HG03442 (cell line): ENCODE results near the gene TRIP4.
"Not testable (repeated sequence)": the region's sequence is repeated elsewhere in the genome, so short reads cannot be mapped to it uniquely, and the experiment has no call there.

Source experiments
- ATAC-seq: cut with Tn5 transposase; IDR thresholded peaks from one replicate; pipeline ENCODE4 v1.9.1; 2021; ENCODE audit warnings: mild to moderate bottlenecking, moderate library complexity; ENCODE audit not compliant: unreplicated experiment

The TRIP4 gene

GRCh38 chr15:64387562-64388168 lies at the start of gene TRIP4:
TRIP4 (plus strand) TSS chr15:64387836; CDS start chr15:64387864, 28 bp downstream.
- peak; percentile 92 for ATAC-seq

GRCh38 chr15:64340355-64340754 lies 47.3 kb upstream of the TRIP4 start:
- ATAC-seq: no peak

DNA sequence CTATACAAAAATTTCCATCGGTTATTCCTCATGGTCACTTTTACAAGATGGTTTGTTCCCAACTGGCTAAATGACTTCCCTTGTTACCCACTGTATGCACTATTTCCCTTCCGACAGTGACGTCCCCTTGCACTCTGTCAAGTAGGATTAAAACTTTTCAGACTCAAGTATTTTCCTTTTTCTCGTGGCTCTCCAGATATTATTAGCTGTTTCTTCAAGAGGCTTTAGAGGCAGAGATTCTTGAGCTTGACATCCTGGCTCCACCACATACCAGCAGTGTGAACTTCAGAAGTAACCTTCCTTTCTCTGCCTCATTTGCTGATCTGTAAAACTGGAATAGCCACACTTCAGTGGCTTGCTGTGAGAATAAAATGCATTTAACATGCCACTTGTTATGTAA lies 45.7 kb upstream of the TRIP4 start:
- no peak for ATAC-seq

GRCh38 chr15:64343222-64343621 lies 44.4 kb upstream of the TRIP4 start:
- no peak for ATAC-seq

DNA sequence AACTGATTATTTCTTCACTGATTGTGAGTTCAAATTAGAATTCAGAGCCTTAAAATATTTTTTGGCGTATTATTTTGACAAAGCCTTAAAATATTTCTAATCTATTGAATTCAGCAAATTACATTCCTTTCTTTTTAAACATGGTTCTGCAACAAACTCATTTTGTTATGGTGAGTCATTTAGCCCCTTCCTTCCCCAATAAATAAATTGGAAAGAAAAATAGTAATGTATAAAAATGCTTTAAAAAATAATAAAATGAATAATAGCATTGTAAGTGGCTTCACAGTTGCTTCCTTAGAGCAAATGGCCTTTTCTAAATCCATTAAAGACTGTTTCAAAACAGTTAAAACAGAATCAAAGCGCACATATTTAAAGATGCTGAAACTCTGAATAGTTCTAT lies 43.8 kb upstream of the TRIP4 start:
- no peak for ATAC-seq

DNA sequence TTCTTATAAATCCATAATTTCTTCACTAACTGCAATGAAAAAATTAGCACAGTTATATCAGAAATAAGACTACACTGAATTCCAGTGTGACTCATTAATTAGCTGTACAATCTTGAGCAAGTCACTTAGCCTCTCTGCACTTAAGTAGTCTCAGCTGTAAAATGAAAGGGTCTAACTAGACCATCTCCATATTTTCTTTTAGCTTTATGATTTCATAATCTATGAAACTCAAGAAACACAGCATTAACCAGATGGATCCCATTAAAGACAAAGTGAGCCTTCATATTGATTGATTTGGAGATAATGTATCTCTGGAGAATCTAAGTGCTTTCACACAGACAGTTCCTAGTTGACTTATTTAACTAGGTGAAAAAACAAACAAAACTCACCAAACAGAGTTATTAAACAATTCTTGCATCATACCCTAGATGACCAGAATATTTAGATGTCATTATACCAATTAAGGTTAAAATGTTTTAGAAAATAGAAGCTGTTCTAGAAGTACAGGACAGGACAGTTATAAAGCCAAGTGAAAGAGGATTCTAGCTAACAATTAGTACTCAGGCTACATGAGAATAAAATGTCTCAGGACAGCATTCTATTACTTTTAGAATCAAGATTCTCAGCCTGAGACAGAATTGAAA lies 42.9 kb upstream of the TRIP4 start:
- ATAC-seq: no peak

DNA sequence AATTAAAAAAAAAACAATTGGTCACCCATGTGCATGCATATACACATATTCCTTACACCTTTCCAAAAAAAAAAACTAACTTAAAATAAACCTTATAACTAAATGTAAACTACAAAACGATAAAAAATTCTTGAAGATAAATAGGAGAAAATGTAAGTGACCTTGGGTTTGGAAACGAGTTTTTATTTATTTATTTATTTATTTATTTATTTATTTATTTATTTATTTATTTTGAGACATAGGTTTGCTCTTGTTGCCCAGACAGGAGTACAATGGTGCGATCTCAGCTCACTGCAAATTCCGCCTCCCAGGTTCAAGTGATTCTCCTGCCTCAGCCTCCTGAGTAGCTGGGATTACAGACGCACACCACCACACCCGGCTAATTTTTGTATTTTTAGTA lies 41.4 kb upstream of the TRIP4 start:
- ATAC-seq: not testable (repeated sequence)

DNA sequence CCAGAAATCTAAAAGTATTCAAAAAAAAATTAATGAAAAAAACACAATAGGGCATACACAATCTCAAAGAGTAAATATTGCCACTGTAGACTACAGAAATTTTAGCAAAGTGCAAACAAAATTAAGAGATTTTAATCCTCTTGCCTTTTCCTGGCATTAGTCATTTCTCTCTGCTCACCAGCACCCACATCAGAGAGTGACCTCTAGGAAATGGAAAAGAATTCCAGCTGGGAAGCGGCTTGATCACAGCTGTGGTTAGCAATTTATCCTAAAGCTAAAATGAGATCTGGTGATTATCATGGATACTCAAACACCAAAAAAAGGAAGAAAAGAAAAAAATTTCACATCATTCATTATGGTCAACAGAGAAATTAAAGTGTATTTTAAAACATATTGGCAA lies 39.2 kb upstream of the TRIP4 start:
- ATAC-seq: no peak

DNA sequence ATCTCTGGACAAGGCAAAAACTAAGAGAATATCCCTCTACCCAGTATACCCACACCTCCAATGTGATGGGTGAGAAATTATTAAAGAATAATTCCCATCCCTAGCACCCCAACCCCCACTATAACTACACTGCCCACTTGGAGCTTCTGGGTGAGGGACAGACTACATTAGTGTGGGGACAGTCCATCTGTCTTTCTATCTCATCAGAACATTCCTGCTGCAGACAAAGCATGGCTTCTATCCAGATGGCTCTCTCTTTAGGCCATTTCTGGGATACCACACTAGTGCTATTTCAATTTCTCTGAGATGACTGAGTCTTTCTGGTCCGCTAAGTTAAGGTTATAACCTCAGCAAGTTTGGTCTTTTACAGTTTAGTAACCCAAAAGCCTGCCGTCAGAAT lies 38.3 kb upstream of the TRIP4 start:
- ATAC-seq: no peak

GRCh38 chr15:64351265-64351664 lies 36.4 kb upstream of the TRIP4 start:
- no peak for ATAC-seq

DNA sequence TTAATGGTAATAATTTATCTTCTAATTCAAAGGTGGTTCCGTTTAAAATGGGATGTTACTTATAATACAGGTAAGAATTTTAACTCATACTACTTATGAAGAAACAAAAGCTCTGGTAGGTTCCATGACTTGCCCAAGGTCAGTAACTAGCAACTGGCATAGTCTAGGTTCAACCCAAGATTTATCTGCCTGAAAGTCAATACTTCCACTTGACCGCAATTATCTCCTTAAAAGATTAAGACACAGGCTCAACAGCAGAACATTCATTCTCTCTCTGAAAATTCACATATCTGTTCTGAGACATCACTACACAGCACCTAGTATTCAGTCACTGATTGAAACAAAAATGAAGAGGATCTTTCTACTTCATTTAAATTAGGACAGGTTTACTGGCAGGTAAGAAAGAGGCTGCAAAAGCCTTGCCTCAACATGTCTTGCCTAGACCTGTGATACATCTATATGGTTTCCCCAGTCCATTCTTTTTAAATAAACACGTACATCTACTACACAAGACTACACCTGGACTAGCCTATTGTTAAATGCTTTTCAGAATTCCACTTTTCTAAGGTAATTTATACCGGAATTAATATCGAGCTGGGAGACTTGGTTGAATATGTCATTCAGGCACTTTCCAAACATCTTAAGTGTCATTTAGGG lies 32.8 kb upstream of the TRIP4 start:
- ATAC-seq: no peak

DNA sequence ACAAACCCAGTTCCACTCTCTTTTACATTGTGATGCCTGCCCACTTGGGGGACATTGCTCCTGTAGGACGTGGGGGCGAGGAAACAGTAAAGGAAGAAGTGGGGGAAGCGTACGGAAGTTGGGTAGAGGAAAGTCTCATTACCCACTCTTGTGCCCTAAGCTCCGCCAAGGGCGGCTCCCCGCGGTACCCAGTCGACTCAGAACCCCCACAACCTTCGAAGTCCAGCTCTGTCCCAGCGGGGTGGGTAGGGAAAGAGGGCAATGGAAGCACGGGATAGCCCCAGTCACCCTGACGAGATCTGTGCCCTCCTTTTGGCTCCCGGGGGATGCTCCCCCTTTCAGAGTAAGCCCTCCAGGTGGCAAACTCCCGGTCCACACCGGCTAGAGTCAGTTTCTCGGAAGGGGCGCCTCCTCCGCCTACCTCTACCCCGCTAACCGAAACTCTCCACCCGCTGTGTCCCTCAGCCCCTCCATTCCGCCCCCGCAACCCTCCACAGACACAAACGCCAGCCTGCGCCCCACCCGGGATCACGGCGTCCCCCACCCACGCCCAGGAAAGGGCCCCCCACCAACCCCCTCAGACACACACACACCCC lies 32.2 kb upstream of the TRIP4 start:
- ATAC-seq: peak; percentile 16

GRCh38 chr15:64355944-64356709 lies 31.5 kb upstream of the TRIP4 start, which contains the start of gene CSNK1G1:
CSNK1G1 (minus strand) TSS chr15:64356173; CDS start chr15:64300499, 55,674 bp downstream.
- ATAC-seq: peak; percentile 97

DNA sequence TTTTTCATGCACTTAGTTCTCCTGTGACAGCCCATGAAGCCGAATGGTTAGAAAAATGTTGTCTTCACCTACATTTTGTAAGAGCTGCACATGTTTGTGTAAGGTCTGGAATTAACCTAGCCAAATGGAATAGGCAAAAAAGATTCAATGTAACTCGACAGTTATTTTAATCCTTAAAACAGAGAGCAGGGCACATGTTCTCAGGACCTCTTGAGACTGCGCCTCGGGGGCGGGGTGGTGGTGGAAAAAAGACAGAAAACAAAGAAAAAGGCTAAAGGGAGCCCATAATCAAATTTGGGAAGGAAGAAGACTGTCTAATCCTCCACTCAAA lies 31.0 kb upstream of the TRIP4 start:
- no peak for ATAC-seq

DNA sequence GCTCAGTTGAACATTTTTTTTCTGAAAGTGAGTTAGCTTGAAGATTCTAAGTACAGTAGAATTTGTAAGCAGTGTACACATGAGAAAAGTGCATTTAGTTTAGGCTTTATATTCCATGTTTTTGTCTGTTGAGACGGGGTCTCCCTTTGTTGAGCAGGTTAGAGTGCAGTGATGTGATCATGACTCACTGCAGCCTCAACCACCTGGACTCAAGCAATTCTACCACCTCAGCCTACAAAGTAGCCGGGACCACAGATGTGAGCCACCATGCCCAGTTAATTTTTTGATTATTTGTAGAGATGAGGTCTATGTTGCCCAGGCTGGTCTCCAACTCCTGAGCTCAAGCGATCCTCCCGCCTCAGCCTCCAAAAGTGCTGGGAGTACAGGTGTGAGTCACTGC lies 26.4 kb upstream of the TRIP4 start:
- ATAC-seq: no peak

DNA sequence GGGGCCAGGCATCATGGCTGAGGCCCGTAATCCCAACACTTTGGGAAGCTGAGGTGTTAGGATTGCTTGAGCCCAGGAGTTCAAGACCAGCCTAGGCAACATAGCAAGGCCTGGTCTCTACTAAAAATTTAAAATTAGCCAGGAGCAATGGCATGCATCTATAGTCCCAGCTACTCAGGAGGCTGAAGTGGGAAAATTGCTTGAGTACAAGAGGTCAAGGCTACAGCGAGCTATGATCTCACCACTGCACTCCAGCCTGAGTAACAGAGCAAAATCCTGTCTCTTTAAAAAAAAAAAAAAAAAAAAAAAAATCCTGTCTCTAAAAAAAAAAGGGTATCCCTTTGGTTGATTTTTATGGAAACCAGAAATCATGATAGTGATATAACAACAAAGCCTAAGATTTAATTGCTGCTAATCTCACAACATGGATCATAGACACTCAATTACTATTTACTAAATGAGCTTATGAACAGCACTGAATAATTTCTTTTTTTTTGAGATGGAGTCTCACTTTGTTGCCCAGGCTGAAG lies 18.5 kb upstream of the TRIP4 start:
- ATAC-seq: no peak

GRCh38 chr15:64371383-64371782 lies 16.3 kb upstream of the TRIP4 start:
- not testable (repeated sequence) for ATAC-seq

DNA sequence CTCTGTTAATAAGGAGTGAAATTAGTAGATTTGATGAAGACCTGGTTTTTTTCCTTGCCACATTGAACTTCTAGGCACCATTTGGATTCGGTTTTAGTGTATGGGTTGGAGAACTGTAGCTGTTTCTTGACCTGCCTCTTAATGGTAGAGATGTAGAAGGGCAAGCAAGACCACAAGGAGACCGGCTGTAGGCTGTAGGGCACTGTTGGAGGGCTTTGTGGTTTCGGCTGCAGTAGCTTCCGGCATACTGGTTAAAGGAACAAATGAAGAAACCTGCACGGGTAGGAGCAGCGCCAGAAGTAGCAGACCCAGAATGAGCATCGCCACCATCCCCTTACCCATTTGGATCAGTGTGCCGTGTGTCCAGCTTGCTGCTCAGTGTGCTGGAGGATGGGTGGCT lies 14.3 kb upstream of the TRIP4 start:
- no peak for ATAC-seq

- ATAC-seq: no peak
These were observed 8.2 kb upstream of the TRIP4 start for GRCh38 chr15:64379216-64379960.

- not testable (repeated sequence) for ATAC-seq
These were observed 7.3 kb upstream of the TRIP4 start for GRCh38 chr15:64380130-64380870.
